Ecto neural progenitor cell (in vitro differentiated cells): ENCODE results near the gene METTL22.

Experiments used
- DNase-seq: peaks from one replicate; pipeline ENCODE4 v3.0.0-alpha.2; 2018; ENCODE audit warnings: low spot score

METTL22 gene

DNA sequence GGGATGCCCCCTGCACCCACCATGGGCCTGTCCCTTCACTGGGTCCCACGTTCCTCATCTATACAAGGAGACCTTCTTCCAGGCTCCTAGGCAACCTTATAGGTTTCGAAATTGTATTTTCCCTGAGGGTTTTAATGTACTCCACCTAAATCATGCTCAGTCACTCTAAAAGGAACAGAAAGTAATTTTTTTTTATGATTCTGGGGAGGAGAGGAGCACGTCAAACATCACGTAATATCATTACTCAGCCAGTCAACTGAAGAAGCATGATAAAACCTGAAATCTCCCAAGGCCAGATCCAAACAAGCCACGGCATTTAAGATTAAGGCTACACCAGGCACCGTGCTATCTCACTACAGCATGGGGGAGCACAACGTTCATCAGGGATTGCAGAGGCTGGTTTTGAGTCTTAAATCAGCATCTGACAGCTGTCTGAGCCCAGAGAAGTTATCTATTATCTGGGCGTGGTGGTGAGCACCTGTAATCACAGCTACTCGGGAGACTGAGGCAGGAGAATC is 27.3 kb upstream of the METTL22 start:
- no peak for DNase-seq

DNA sequence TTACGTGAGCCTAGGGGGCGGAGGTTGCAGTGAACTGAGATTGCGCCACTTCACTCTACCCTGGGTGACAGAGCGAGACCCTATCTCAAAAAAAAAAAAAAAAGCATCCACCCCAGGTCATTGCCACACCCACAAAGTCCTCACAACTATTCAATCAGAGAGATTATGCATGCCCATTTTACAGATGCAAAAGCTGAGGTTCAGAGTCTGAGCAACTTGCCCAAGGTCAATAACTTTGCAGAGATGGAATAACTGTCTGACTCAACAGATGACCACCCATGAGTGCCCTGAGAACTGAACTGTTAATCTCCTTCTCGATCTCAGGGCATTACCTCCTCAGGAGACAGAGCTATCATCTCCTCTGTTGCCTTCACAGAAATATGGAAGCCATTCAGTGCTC is 25.7 kb upstream of the METTL22 start:
- no peak for DNase-seq

DNA sequence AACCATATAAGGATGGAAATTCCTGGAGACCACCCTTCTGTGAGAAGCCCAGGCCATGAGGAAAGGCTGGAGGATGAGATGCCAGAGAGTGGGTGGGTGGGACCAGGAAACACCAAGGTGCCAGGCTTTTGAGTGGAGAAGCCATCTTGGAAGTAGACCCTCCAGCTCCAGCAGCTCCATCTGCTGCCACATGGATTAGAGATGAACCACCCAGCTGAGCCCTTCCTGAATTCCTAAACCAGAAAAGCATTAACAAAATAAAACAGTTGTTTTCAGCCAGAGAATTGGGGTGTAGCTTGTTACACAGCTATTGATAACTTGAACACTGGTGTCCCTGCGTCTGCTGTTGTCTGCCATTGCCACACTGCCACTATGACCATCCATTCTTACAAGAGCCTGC is 24.9 kb upstream of the METTL22 start:
- DNase-seq, result no peak

DNA sequence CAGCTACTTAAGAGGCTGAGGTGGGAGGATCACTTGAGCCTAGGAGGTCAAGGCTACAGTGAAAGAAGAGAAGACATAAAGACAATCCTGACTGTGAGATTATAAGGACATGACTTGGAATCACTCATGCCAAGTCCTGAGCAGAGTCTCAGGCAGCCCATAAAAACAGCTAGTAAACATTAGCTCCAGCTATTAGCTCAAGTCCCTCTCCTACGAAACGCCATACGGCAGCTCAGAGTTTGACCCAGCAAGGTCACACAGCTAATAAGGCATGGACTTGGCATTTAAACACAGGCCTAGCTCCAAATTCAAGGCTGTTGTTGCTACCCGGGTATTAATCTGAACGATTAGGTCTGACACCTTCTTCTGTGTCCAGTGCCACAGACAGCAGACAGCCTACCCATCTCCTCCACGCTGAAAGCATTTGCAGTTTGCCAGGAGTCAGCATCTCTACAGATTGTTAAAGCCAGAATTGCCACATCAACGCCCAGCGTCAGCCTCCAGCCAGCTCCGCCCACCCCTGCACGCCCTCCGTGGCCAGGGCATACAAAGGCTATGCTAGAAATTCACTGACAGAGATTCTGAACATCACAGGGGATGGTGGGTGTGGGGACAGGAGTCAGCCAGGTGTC is 21.2 kb upstream of the METTL22 start:
- DNase-seq, result no peak

DNA sequence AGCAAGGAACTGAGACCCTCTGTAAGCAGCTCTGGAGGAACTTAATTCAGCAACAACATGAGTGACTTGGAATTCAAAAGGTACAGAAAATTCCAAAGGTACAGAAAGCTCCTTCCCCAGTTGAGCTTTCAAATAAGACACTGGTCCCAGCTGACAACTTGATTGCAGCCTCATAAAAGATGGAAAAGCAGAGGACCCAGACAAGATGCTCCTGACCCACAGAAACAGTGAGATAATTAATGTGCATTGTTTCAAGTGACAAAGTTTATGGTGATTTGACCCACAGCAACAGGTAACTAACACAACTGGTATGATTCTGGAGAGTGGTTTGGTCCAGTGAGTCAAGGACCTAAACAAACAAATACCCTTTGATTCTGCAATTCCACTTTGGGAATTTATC is 15.9 kb upstream of the METTL22 start:
- DNase-seq, result no peak

DNA sequence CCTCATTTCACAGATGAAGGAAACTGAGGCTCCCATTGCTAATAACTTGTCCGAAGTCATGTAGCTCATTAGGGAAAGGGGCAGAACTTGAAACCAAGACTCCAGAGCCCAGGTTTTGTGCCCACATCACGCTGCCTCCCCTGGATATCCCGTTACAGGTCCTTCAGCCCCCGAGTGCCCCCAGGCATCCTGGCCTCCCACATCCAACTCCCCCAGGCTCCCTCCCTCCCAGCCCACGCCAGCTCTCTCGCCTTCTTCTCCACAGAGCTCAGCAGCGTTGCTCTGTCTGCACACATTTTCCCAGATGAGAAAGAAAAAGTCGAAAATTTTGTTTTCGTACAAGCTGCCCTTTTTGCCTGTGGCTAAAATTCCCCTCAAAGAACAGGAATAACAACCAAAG is 14.3 kb upstream of the METTL22 start:
- DNase-seq, result no peak

DNA sequence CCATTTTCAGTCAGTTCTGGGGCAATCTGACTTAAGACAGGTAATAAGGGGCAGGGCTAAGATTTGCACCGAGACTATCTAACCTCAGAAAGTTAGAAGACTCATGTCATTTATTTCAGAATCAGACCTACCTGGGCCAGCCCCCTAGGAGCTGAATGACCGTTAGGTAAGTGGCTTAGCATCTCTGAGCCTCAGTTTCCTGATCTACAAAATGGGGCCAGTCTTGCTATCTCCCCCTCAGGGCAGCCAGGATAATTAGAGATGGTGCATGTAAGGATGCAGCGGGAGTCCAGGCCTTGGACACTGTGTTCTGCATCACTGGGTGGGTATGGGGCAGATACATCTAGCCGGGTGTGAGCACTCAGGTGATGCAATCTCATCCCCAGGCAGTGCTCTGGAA is 10.4 kb upstream of the METTL22 start:
- DNase-seq, result no peak

DNA sequence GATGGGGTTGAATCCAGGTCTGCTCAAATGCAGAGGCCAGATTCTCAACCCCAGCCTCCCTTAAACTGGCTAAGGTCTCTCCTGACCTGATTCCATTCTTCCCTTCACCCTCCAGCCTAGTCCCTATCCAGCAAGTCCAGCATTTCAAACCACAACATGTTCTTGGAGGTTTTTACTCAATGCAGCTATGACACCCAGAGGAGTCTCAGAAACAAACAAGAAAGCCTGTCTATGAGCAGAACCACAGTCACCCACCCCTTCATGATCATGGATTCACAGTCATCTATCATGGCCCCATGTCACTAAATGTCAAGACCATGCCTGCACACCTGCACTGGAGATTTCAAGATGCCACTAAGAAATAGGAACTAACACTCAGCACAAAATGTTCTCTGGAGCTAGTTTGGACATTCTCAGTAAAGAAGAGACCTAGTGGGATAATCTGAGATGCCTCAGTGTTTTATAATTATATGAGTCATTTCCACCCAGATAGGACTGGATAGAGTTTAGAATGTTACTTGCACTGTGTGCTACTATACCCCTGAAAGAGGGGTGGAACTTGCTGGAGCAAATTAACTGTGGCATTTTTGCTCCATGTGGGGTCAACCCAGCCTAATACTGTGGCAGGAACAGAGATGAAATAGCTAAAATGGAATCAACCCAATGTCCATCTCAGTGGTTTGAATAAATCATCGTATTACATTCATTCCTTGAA is 9.5 kb upstream of the METTL22 start:
- DNase-seq, result no peak

DNA sequence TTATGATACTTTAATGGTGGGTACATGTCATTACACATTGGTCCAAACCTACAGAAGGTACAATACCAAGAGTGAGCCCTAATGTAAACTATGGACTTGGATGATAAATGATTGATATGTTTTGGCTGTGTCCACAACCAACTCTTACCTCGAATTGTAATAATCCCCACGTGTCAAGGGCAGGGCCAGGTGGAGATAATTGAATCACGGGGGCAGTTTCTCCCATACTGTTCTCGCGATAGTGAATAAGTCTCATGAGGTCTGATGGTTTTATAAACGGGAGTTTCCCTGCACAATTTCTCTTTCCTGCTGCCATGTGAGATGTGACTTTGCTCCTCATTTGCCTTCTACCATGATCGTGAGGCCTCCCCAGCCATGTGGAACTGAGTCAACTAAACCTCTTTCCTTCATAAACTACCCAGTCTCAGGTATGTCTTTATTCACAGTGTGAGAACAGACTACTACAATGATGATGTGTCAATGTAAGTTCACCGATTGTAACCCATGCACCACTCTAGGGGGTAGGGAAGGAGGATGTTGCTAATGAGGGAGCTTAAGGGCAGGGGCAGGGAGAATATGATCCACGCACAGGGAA is 7.0 kb upstream of the METTL22 start:
- no peak for DNase-seq

DNA sequence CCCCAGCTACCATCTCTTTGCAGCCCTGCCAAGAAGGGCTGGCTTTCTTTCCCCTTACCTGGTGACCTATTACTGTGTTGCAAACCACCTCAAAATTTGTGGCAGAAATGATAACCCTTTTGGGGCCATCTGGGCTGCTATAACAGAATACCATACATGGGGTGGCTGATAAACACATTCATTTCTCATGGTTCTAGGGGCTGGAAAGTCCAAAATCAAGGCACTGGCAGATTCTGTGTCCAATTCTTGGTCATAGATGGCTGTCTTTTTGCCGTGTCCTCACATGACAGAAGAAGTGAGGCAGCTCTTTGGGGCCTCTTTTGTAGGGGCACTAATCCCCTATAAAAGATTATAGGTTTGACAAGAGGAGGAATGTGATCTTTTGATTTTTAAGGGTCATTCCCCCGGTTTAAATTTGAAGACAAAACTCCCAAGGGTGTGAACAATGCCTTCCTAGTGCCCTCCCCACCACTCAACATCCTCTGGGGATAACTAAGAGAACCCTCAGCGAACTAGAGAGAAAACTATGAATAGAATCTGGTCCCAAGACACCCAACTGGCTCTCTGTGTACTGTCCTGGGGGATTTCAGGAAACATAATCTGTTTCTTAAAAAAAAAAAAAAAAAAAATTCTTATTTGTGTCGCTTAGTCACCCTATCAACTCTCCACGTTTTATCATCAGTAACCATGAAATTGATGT is 1.7 kb upstream of the METTL22 start:
- DNase-seq, result no peak

DNA sequence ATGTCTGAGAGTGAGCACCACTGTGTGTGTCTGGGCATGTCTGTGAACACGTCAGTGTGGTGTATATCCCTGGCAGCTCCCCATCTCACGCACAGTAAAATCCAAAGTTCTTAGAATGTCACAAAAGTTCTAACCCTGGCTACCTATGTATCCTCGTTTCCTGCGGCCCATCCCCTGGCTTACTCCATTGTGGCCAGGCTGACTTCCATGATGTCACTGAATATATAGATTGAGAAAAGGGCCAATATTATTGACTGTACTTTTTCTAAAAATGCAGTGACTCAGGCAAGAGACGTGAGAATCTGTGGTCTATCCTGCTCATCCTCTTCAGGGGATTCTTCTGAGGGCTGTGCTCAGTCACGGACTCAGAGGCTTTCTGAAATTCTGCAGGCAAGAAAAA is 963 bp upstream of the METTL22 start:
- DNase-seq, result no peak

DNA sequence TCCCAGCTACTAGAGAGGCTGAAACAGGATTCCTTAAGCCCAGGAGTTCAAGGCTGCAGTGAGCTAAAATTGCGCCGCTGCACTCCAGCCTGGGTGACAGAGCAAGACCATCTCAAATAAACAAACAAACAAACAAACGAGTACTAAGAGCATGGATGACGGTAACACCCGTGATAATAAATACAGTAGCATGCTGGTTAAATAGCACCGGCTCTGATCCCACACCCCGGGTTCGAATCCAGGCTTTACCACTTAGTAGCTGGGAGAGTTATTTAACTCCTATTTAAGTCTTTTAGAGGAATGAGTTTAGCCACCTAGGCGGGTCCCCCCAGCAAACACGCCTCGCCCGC is 301 bp upstream of the METTL22 start:
- no peak for DNase-seq

DNA sequence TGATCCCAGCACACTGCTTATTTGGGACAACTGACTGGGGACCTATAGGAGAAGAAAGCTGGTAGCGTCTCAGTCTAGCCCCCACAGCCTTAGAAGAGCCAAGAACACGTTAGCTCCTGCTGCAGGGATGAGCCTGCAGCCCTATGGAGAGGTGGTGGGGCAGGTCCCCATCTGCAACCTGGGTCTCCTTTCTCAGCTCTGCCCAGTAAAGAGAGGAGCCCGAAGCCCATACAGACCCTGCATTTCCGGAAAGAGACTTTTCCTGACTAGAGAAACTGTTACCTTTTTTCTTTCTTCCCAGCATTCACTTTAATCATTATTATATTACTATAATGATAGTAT is 788 bp downstream of the METTL22 start:
- DNase-seq, result no peak

DNA sequence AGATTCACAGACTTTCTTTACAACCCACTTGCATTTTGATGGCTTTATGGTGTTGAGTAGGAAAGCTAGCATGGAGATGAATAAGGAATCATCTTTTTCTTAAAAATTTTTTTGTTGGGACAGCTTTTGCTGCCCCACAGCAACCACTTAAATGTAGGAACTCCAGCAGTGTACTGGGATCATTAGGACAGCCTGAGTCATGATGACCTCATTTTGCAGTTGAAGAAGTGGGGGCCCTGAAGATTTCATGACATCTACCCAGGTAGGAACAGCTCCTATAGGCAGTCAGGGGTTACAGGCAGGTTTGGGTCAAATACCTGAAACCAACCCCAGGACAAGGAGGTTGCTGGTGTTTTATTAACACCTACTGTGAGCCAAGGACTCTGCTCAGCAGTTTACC is 2.1 kb downstream of the METTL22 start:
- DNase-seq, result no peak

DNA sequence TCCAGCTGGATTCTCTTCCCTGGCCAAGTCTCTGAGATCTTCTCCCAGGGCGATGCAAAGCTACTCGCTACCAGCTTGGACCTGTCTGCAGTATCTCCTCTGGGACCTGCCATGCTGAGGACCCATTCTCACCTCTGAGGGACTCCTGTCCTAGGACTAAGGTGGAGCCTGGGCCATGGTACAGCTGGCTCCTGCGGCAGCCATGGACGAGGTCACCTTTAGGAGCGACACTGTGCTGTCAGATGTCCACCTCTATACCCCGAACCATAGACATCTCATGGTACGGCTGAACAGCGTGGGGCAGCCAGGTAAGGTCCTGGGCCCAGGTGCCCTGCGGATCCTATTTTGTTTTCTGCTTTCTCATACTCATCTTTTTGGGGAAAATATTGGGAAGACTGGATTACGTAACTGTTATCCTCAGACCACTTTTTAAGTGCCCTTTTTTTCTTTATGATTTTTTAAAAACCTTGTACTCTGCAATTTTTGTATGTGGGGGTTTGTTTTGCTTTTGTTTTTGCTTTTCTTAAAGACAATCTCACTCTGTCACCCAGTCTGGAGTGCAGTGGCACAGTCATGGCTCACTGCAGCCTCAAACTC is 4.1 kb downstream of the METTL22 start:
- no peak for DNase-seq

DNA sequence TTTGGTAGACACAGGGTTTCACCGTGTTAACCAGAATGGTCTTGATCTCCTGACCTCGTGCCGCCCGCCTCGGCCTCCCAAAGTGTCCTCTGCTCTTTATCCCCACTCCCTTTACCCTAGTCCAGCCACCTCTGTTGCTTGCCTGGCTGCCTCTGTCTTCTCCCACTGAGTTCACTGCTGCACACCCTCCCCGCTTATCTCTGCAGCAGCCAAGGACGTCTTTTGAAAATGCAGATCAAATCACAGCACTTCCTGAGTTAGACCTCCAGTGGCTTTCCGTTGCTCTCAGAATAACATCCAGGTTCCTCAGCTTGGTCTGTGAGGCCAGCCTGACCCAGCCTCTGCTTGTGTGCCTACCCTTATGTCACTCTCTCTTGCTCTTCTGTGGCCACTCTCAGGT is 5.4 kb downstream of the METTL22 start:
- DNase-seq, result no peak

DNA sequence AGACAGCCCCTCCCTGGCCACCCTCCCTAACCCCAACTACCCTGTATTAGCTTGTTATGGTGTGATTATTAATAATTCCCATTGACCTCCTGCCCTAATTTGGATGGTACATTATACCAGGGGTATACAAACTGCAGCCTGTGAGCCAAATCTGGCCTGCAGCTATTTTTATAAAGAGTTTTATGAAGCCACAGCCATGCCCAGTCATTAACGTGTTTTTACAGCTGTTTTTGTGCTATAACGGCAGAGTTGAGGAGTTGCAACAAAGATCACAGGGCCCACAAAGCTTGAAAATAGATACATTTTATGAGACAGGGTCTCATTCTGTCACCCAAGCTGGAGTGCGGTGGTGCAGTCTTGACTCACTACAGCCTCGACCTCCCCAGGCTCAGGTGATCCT is 6.0 kb downstream of the METTL22 start:
- DNase-seq, result no peak

DNA sequence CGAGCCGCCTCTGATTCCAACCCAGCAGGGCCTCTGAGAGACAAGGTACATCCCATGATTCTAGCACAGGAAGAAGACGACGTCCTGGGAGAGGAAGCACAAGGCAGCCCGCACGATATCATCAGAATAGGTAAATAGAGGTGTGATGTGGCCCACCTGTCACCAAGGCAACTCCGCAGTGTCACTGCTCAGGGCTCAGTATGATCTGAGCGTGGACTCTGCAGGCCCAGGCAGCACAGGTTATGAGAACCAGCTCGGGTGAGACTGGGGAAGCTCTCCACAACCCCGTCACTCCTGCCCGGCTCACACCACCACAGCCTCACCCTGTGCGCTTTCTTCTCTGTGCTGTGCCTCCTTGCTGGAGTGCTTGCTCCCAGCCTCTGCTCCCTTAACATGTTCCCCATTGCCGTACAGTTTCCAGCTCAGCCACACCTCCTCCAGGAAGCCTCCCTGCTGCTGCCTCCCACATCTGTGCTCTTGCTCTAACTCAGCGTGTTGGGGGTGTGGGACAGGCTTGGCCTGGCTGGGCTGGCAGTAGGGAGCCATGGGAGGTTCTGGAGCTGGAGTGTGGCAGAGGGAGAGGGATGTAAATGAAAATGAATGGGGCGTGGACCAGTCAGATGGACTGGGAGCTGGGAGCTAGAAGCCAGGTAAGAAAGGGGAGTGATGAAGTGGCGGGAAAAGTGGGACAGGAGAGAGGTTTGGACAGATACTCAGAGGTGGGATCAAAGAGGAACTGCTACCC is 7.7 kb downstream of the METTL22 start:
- DNase-seq, result no peak

DNA sequence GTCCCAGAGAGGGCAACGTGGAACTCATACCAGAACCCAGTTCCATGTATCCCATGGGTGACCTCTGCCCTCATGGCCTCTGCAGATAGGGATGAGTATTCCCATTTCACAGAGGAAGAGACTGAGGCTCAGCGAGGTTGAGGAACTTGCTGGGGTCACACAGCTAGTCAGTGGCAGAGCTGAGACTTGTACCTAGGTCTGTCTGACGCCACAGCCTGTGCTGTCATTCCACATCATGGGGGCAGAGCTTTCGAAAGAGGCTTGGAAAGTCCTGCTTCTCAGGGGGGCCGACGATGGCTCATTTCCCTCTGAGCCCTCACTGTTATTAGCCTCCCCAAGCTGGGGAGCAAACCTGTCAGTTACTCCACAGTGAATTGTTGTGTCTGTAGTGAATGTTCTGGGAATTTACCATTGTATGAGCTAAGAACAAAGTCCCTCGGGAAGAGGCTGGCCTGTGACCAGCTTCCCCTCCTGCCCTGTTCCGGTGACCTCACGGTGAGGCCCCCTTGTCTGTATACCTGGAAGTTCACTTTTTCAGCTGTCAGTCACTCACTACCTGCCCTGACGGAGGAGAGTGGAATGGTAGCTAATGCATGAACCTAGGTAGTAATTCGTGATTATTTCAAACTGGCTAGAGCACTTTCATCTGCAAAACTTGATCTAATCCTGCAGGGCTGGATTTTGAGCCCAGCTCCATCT is 8.9 kb downstream of the METTL22 start:
- DNase-seq, result no peak

DNA sequence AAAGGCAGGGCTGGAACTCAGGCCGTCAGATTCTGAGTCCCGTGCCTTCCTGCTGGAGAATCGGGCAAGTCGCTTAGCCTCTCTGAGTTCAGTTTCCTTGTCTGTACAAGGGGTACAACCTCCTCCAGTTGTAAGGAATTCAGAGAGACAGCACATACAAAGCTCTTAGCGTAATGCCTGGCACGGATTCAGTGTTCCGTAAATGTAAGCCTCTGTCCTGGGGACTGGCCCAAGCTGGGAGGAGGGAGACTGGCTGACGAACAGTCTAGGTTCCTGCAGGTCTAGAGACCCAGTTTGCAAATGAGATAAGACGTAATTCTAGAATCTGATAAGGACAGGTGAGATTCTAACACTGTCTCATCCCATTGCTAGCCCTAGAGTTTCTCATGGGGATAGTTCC is 9.9 kb downstream of the METTL22 start:
- no peak for DNase-seq

DNA sequence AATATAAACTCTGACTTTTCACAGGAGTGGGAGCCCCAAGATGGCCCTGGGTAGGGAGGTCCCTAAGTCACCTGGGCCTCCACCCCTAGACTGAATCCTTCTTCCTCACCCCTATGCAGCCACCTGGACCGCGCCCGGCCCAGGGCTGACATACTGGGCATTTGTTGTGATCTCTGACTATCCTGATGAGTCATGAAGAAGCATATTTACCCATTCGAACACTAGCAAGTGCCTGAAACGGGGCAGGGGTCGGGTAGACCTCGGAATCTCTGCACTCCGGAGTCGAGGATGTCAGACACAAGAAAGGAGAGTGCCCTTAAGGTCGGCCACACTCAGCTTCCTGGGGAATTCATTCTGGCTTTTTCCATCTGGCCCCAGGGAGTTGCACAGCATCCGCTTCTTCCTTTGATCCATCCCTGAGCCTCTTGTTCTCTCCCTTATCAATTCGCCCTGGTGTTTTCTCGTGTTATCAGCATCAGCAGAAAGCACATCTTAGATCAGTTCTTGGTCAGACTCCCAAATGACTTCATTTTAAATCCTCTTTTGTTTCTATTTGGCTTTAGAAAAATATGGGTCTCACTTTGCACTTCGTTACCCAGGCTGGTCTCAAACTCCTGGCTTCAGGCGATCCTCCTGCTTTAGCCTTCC is 10.4 kb downstream of the METTL22 start:
- no peak for DNase-seq
